Psoas muscle (tissue), 8 donors: ENCODE results near the gene ADCY5. TPM values are rescaled to one million over a fixed set of nuclear protein-coding genes. Genes with fewer than 3 reads are reported as not detected.
A peak's percentile ranks its signal among the peaks of the same experiment; 100 is the strongest.

Experiments
- ATAC-seq, 4 donors: fragments of 200-7000 bp; cut with Tn5 transposase; one replicate each; pipeline ENCODE4 v1.9.1; 2020; ENCODE audit warnings: moderate library complexity in 3 of 4, mild to moderate bottlenecking in 2 of 4
- DNase-seq, 2 donors: peaks; one replicate each; pipeline ENCODE4 v3.0.0-alpha.2; 2020
- H3K27ac ChIP-seq: fragments of 200-600 bp; one replicate; pipeline ENCODE4 v1.8.0; 2022
- H3K27me3 ChIP-seq, 3 donors: fragments of 200-600 bp in 1 of 3; one replicate each; pipeline versions ENCODE4 v1.6.1 to v1.8.0; 2013 to 2022; ENCODE audit warnings: low read length in 2 of 3, mild to moderate bottlenecking in 2 of 3, moderate library complexity in 1 of 3; ENCODE audit not compliant: insufficient read depth in 3 of 3
- H3K36me3 ChIP-seq, 2 donors: fragments of 200-600 bp in 1 of 2; one replicate each; pipeline versions ENCODE4 v1.6.1 to v1.8.0; 2013 to 2022; ENCODE audit warnings: low read depth in 1 of 2, mild to moderate bottlenecking in 1 of 2, moderate library complexity in 1 of 2; ENCODE audit not compliant: insufficient read depth in 1 of 2
- H3K4me1 ChIP-seq: fragments of 200-600 bp; one replicate; pipeline ENCODE4 v1.8.0; 2022
- H3K4me3 ChIP-seq: fragments of 200-600 bp; one replicate; pipeline ENCODE4 v1.8.0; 2022; ENCODE audit warnings: mild to moderate bottlenecking
- H3K9me3 ChIP-seq: fragments of 200-600 bp; one replicate; pipeline ENCODE4 v1.8.0; 2022
- WGBS, 3 donors: extraction: QIAGEN DNeasy Blood & Tissue Kit; methylation state at CpG; one replicate each; pipeline versions ENCODE4 v1.1.6 to v1.1.7; 2013; 5-methylcytosine and 5-hydroxymethylcytosine counted together
- intact Hi-C, 2 donors: fragments of 100-400 bp; cut with DNase I; formaldehyde crosslinking; loops; one replicate each; pipeline versions ENCODE4 v1.11.0 to v1.14.2; 2022
- polyA plus RNA-seq, 3 donors: library from polyadenylated mRNA; stranded (reverse); fragments of 200-250 nt; gene quantifications; one replicate each; pipeline ENCODE4 v1.2.3, GENCODE V29; 2013
- total RNA-seq, 4 donors: library from RNA; stranded (reverse); fragmentation: NEBNext Ultra II Directional in 2 of 4; extraction: Animal tissue kit (Norgen Biotek cat#: 25700) in 2 of 4; gene quantifications; one replicate each; pipeline versions ENCODE4 v1.2.1 to v1.2.4, GENCODE V29; 2021 to 2023
- TF ChIP-seq, protein P1 (sequence below): fragments of 200-600 bp; IDR thresholded peaks from one replicate; pipeline ENCODE4 v1.8.0; 2022; ENCODE audit warnings: antibody characterized with exemption
- donor health status: healthy with polysubstance abuse.
- donor health status: DM: no; HTN: no; CAD: no; lungs with moderate emphysema.
- donor health status: Bipolar disorder and iron deficiency.
- donor health status: healthy.
- donor health status: DM: yes; HTN: yes; CAD: no.
- donor health status: DM: no; HTN: no; CAD: no.
- donor health status: DM: no; HTN: no; CAD: no.
- donor health status: DM: yes; HTN: yes; CAD: no.

The ADCY5 gene
- total and polyA plus RNA-seq, 7 donors = 1.0 to 4.4 (median 1.6) TPM

GRCh38 chr3:123370819-123371218 is 78.1 kb downstream of the ADCY5 start:
- intact Hi-C loops = no loop called here
- DNase-seq = no peak
- Histone ChIP-seq H3K27me3 (no peaks in the 10 kb centered on the region), H3K4me3 (no peak overlapping the region), H3K9me3 (no peaks in the 10 kb centered on the region), H3K36me3 (no peaks in the 10 kb centered on the region), H3K4me1 (no peaks in the 10 kb centered on the region), H3K27ac (no peak overlapping the region)
- 62 to 71% (median 63%) methylated on average over 7 of the region's 7 CpGs for WGBS, 3 donors
- TF ChIP-seq, protein P1, sequence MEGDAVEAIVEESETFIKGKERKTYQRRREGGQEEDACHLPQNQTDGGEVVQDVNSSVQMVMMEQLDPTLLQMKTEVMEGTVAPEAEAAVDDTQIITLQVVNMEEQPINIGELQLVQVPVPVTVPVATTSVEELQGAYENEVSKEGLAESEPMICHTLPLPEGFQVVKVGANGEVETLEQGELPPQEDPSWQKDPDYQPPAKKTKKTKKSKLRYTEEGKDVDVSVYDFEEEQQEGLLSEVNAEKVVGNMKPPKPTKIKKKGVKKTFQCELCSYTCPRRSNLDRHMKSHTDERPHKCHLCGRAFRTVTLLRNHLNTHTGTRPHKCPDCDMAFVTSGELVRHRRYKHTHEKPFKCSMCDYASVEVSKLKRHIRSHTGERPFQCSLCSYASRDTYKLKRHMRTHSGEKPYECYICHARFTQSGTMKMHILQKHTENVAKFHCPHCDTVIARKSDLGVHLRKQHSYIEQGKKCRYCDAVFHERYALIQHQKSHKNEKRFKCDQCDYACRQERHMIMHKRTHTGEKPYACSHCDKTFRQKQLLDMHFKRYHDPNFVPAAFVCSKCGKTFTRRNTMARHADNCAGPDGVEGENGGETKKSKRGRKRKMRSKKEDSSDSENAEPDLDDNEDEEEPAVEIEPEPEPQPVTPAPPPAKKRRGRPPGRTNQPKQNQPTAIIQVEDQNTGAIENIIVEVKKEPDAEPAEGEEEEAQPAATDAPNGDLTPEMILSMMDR = no peak
- ATAC-seq = no peak

GRCh38 chr3:123369085-123369484 is 79.8 kb downstream of the ADCY5 start:
- 97 to 98% (median 98%) methylated on average over 3 of the region's 3 CpGs for WGBS, 3 donors
- Histone ChIP-seq H3K36me3 (no peaks in the 10 kb centered on the region), H3K9me3 (no peaks in the 10 kb centered on the region), H3K4me1 (no peaks in the 10 kb centered on the region), H3K27me3 (peaks cover 0 to 3% (median 0%) of the 10 kb centered on the region in 3 donors), H3K4me3 (no peak overlapping the region), H3K27ac (no peak overlapping the region)
- intact Hi-C loops = no loop called here
- TF ChIP-seq, protein P1 = no peak
- ATAC-seq = no peak
- no peak for DNase-seq

DNA sequence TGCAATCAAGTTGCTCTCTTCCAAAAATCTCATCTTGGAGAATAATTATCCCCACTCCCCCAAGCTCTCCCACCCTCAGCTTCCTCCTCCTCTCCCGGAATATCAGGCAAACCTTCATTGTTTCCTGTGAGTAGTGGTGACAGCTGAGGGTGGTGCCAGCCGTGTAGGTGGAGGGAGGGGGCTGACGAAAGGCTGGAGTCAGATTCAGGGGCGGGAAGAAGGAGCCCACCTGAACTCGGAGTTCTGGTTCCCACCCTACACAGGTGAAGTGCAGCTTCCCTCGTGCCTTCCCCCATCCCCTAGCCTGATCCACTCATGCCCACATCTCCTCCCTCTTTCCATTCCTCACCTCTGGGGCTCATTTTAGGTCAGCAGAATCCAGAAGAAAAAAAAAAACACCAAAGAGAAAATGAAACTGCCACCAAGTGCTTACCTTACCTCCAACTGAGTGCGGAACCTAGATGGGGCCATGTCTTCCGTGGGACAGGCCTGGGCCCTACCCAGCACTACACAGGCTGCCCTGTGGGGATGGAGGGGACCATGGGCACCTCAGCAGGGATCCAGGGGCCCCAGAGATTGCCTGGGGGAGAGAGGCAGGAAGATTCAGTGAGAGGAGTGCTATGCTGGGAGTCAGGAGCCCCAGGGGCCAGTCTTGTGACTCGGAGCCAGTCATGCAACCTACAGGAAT is 81.3 kb downstream of the ADCY5 start:
- 68 to 73% (median 70%) methylated on average over 9 of the region's 9 CpGs for WGBS, 3 donors
- H3K27ac ChIP-seq = no peak overlapping the region
- DNase-seq (no peak), ATAC-seq (no peak)
- H3K4me1 ChIP-seq = no peaks in the 10 kb centered on the region
- H3K36me3 ChIP-seq = no peaks in the 10 kb centered on the region
- TF ChIP-seq, protein P1 = no peak
- H3K4me3 ChIP-seq = no peak overlapping the region
- H3K9me3 ChIP-seq = no peaks in the 10 kb centered on the region
- H3K27me3 ChIP-seq = peaks cover 0 to 4% (median 0%) of the 10 kb centered on the region in 3 donors
- intact Hi-C loops = no loop called here

DNA sequence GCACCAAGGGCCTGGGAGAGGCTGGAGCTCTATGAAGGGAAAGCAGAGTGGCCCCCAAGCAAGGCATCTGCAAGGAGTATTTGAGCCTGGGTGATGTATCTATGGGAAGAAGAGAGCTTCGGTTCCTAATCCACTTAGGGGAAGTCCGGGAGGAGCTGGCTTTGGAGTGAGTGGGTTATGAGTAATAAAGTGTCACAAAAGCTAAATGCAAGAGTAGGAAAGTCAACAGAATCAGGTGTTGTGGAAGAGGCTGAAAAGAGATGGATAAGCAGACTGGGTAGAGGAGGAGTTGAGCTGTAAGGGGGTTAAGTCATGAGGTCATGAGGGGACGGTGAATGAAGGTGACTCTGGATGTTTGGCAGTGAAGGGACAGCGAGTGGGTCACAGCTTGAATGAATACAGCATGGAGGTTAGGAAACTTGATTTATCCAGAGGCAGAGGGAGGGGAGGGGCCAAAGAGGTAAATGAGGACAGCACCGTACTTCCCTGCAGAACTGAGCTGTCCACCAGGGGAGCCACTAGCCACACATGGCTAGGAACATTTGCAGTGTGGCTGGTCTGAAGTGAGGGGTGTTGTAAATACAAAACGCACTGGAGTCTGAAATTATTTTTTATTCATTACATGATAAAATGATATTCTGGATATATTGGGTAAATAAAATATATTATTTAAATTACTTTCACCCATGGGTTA is 83.3 kb downstream of the ADCY5 start:
- intact Hi-C loops = no loop called here
- Histone ChIP-seq H3K4me1 (no peaks in the 10 kb centered on the region), H3K9me3 (no peaks in the 10 kb centered on the region), H3K36me3 (no peaks in the 10 kb centered on the region), H3K4me3 (no peak overlapping the region), H3K27me3 (peaks cover 0 to 4% (median 0%) of the 10 kb centered on the region in 3 donors), H3K27ac (no peak overlapping the region)
- ATAC-seq (peak in 2 of 4 donors; percentile 40 to 52), DNase-seq (no peak)
- 58 to 68% (median 61%) methylated on average over 6 of the region's 6 CpGs for WGBS, 3 donors
- TF ChIP-seq, protein P1 = peak; percentile 16
